Fibroblast of peridontal ligament (primary cell): ENCODE results near the gene SLC16A14.

ENCODE experiments used
- DNase-seq: peaks from one replicate; pipeline ENCODE4 v3.0.0-alpha.2; 2010; ENCODE audit errors: extremely low read depth

The SLC16A14 gene

GRCh38 chr2:230042195-230042594, 26.5 kb downstream of the SLC16A14 start:
- no peak for DNase-seq

- no peak for DNase-seq
Measured at GRCh38 chr2:230023313-230023712, 45.4 kb downstream of the SLC16A14 start.

GRCh38 chr2:230019742-230020141, 49.0 kb downstream of the SLC16A14 start:
- no peak for DNase-seq

DNA sequence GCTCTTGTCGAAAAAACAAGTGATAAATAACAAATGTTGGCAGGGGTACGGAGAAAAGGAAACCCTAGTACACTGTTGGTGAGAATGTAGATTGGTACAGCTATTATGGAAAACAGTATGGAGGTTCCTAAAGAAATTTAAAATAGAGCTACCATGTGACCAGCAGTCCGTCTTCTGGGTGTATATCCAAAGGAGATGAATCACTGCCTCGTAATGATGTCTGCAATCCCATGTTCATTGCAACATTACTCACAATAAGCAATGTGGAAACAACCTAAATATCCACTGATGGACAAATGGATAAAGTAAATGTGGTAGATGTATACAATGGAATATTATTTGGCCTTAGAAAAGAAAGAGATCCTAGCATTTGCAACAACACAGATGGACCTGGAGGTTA, 50.6 kb downstream of the SLC16A14 start:
- DNase-seq, result peak; percentile 79

DNA sequence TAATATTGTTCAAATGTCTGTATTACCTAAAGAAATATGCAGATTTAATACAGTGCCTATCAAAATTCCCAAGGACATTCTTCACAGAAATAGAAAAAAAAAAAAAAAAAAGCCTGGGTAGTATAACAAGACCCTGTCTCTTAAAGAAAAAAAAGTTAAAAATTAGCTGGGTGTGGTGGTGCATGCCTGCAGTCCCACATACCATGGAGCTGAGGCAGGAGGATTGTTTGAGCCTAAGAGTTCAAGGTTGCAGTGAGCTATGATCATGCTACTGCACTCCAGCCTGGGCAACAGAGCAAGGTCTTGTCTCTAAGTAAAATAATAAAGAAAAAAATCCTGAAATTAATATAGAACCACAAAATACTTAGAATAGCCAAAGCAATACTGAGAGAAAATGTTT, 51.9 kb downstream of the SLC16A14 start:
- no peak for DNase-seq

GRCh38 chr2:230012267-230012884, 56.3 kb downstream of the SLC16A14 start:
- no peak for DNase-seq

DNA sequence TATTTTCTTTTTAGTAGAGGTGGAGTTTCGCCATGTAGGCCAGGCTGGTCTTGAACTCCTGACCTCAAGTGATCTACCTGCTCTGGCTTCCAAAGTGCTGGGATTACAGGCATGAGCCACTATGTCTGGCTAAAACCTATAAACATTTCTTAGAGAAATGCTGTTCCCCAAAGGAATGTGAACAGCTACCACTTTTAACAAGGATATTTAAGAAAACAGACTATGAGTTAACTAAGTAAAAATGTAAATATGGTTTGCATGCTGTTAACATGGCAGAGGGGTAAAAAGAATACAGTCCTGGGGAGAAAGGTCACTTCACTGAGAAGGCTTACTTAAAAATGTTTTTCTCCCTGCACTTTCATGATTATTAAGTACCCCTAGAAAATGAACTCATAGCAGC, 57.1 kb downstream of the SLC16A14 start:
- DNase-seq, result peak; percentile 65

GRCh38 chr2:230010501-230010900, 58.2 kb downstream of the SLC16A14 start:
- no peak for DNase-seq

GRCh38 chr2:230008708-230009066, 60.0 kb downstream of the SLC16A14 start:
- DNase-seq, result no peak

DNA sequence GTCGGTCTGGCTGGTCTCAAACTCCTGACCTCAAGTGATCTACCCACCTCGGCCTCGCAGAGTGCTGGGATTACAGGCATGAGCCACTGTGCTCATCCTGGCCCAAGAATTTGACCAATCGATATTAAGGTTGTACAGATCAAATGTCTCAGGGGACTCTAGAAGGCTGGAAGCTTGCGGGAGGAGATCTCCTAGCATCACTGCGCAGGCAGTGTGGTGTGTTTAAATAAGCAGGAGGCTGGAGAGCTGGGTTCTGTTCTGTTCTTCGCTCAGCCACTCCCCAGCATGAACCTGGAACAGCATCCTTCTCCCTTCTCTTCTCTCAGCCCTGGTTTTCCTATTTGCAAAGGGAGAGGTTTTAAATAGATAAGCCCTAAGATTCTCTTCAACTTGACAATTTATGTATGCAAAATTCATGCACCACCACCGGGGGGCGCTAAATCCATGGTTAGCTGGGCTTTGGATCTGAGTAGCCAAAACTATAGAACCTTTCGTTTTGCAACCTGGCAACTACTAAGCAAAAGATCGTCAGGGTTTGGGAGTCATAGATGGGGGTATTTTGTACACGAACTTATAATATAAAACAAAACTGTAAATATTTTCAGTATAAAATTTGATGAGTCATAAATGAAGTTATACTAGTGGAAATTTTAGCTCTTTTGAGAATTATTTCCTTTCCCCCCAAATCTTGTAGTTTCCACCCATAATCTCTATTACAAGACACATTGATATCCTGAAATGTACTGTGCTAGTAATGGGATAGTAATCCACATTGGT, 60.6 kb downstream of the SLC16A14 start:
- DNase-seq, result peak; percentile 86

DNA sequence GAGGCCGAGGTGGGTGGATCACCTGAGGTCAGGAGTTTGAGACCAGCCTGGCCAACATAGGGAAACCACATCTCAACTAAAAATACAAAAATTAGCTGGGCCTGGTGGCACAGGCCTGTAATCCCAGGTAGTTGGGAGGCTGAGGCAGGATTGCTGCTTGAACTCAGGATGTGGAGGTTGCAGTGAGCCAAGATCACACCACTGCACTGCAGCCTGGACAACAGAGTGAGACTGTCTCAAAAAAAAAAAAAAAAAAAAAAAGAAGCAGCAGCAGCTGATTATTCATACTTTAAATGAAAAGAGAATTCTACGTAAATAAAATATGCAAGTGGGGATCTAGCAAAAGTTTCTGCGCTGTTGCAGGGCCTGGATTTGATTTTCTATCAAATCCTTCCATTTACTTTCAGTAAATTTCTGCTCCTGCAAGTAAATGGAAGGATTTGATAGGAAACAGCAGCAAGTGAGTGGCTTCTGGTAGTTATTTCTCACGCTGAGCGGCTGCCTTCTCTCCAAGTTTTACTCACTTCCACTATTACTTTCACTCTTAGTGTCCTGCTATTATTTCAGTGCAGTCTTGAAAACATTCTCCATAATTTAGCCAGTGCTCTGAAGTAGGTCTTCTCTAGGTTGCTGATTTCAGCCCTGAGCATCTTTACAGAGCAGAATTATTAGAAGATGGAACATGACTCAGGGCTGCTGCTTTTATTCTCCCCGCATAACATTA, 68.4 kb downstream of the SLC16A14 start:
- DNase-seq, result no peak

GRCh38 chr2:229997565-229997964, 71.2 kb downstream of the SLC16A14 start:
- DNase-seq, result no peak

- peak; percentile 91 for DNase-seq
Measured at GRCh38 chr2:229996320-229996719, 72.4 kb downstream of the SLC16A14 start.

- DNase-seq, result no peak
Measured at GRCh38 chr2:229993236-229993635, 75.5 kb downstream of the SLC16A14 start.
